Measurements from ENCODE around the gene IFT43.

The IFT43 gene

GRCh38 chr14:76067536-76067935 is 82.0 kb downstream of the IFT43 start:
- no peak overlapping the region for H3K4me3 ChIP-seq (ENCODE audit: low read depth, low read length)

DNA sequence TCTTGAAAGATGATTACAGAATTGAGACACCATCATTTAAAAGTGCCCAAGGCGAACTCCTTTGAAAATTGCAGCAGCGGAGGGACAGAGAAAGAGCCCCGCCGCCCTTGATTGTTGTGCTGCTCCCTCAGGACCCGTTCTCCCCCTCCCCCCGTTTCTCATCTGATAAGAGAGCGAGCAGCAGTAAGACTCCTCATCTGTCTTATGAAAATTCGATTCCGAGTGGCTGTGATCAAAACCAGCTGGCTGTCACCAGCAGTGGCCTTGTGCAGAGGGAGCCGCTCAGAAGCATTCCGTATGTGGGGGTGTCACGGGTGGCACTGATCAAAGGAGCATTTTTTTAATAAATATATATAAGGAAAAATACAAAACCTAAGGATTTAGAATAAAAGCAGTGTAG is 88.2 kb downstream of the IFT43 start:
- no peak overlapping the region for H3K4me3 ChIP-seq (ENCODE audit: low read depth, low read length)

GRCh38 chr14:76077340-76077739 is 91.8 kb downstream of the IFT43 start:
- no peak overlapping the region for H3K4me3 ChIP-seq (ENCODE audit: low read depth, low read length)

DNA sequence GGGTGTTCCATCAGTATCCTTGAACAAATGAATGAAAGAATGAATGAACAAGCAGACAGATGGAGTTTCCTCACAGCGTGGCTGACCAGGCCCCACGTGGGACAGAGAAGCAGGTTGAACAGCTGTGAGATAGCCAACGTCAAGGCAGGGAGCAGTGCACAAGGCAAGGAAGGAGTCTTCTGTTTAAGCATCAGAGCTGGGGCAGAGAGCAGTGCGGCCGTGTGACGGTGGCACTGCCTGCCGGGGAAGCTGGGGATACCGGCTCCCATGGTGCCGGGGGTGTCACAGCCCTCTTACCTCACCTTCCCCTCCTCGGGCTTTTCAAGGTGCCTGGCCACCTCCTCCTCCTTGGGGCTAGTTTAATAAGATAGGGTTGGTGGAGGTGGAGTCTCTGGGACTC is 92.9 kb downstream of the IFT43 start:
- H3K4me3 ChIP-seq (ENCODE audit: low read depth, low read length) = no peak overlapping the region

GRCh38 chr14:76080025-76080424 is 94.5 kb downstream of the IFT43 start:
- H3K4me3 ChIP-seq (ENCODE audit: low read depth, low read length) = no peak overlapping the region

- no peak overlapping the region for H3K4me3 ChIP-seq (ENCODE audit: low read depth, low read length)
These were observed 94.9 kb downstream of the IFT43 start for GRCh38 chr14:76080471-76080870.

- no peak overlapping the region for H3K4me3 ChIP-seq (ENCODE audit: low read depth, low read length)
These were observed 96.1 kb downstream of the IFT43 start for GRCh38 chr14:76081642-76082041.

DNA sequence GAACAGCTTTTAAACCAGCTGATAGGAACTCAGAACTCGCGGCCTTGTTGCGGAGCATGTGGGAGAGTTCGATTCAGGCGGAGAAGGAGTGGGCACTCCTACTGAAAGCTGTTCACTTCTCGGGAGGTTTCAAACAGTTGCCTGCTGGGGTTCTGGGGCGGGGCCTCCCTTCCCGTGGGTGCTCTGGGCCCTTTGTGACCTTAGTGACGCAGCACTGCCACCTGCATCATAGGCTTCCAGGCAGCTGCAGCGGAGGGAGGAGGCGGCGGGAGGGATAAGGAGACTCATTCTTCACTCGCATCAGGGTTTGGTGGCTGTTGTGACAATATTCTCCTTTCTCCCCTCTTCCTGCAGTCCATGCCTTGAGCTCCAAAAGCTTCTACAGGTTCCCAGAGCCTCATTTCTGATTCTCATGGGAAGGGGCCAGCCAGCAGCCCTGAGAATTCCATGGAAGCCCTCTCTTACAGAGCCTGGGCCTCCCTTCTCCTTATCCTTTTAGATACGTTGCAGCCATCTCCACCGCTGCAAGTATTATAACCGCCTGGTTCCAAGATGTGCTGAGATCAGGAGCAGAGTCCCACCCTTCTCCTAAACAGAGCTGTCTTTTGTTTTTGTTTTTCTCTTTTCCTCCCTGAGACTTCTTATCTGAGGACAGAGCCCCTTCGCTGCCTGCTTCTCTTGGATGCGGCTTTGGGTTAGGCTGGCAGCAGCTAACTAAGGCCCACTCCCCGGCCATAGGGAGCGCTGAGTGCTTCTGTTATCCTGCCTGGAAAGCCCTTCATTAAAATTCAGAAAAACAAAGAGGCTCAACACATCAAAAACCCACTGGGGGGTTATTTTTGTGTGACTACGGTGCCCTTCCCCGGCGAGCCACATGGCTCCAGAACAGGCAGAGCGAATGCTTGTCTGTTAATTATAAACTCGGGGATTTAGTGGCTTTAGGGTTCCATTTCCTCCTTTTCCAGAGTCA is 98.5 kb downstream of the IFT43 start:
- H3K4me3 ChIP-seq (ENCODE audit: low read depth, low read length) = no peak overlapping the region

DNA sequence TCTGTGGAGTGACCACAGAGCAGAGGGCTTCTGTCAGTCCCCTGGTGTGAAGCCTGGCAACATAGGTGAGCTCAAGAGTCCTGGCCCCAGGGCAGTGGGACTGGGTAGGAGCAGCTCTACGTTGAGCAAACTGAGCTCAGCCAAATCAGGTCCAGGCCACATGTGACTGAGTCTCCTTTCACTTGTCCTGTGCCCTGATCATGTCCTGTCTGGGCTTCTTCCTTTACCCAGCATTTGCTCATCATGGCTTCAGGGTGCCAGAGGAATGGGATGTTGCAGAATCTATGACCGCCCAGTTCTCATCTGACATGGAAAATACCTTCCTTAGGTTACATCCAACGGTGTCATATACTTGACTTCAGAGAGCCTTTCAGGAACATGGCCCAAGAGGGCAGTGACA is 99.8 kb downstream of the IFT43 start:
- no peak overlapping the region for H3K4me3 ChIP-seq (ENCODE audit: low read depth, low read length)

DNA sequence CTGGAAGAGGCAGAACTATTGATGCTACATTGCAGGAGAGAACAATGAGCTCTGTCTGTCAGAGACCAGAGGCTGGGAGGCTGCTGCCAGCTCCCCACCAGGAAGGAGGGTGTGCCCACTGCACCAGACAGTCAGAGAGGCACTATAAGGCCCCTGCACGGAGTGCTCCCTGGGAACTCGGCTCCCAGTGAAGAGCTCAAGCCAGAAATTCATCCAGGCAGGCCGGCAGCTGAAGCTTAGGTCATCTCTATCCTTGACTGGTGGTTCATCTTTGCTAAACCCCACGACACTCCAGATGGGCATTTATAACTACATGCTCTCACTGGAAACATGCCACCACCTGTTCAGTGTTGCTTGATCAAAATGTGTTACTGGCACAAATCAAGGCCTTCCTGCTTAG is 101.1 kb downstream of the IFT43 start:
- no peak overlapping the region for H3K4me3 ChIP-seq (ENCODE audit: low read depth, low read length)

DNA sequence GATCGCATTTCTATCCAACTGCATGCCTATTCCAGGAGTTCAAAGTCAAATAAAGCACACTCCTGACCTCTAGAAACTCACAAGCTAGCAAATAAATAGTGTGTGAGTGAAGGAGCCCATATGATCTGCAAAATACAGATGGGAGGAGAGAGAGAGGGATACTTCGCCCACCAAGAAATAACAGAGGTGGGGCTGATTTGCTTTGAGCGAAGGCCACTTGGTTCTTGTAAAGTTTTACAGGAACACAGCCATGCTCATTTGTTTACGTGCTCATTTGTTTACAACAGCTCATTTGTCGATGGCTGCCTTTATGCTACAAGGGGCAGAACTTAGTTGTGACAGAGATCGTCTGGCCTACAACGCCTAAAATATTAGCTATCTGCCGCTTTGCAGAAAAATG is 102.8 kb downstream of the IFT43 start:
- no peak overlapping the region for H3K4me3 ChIP-seq (ENCODE audit: low read depth, low read length)

DNA sequence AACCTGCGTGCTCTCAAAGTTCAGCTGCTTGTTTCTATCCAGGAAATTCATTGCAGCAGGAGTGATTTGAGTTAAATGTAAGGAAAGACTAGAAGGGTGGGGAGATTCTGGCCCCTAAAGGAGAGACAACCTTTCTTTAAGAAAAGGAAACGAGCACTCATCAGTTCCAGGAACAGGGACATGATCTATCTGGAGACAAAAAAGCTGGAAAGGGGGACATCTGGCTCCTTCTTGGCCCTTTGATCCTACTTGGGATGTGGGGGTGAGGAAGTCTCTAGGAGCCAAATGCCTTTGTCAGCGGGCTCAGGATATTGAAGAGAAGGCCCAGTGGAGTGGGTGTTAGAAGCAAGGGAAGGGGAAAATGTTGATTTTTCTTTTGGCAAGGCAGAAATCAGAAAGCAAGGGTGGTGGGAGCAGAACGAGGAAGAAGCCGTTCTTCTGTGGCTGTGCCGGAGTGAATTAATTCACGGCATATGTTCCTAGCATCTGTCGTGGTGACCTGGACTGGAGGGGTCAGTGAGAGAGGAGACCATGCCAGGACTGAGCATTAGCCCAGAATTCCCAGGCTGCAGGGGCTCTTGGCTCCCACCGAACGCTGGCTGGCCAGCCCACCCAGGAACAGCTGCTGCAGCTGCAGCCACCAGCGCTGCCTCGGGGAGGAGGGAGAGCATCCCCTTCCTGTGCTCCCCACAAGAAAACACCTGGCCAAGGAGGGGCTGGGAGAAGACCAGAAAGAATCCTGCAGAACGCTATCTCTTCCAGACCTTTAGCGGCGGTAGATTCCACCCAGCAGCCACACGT is 103.4 kb downstream of the IFT43 start:
- no peak overlapping the region for H3K4me3 ChIP-seq (ENCODE audit: low read depth, low read length)

- no peak overlapping the region for H3K4me3 ChIP-seq (ENCODE audit: low read depth, low read length)
These were observed 104.0 kb downstream of the IFT43 start for GRCh38 chr14:76089575-76089974.

DNA sequence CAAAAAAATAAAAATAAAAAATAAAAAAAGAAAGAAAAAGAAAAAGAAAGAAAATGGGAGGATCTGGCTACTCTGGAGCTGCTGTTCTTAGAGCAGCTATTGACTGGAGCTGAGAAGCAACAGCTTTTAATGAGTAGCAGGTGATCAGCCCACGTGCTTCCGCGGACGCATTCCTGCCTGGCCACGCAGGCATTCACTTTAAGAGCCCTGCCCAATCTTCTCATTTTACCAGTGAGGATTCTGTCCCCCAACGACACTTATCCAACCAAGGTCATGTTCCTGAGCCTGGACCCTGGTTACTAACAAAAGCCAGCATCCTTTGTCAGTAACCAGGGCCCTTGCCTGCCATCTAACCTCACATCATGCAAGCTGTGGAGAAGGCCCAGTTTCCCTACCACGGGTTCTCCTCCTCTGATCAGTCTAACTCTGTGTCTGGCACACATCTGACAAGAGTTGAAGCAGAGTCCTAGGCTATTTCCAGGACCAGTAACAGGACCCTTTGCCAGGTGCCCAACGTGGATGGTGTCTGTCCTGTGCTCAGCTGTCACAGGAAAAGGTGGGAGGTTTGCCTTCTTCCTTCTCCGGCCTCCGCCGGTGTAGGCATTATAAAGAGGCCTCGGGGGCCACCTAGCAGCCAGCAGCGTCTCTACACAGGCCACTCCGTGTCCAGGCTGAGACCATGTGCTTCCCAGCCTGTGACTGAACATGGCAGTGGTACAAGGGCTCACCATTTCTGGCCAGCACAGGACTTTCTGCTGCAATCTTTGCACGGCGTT is 105.2 kb downstream of the IFT43 start:
- H3K4me3 ChIP-seq (ENCODE audit: low read depth, low read length) = no peak overlapping the region

GRCh38 chr14:76093077-76093476 is 107.5 kb downstream of the IFT43 start:
- H3K4me3 ChIP-seq (ENCODE audit: low read depth, low read length) = no peak overlapping the region

GRCh38 chr14:76096257-76096656 is 110.7 kb downstream of the IFT43 start:
- H3K4me3 ChIP-seq (ENCODE audit: low read depth, low read length) = no peak overlapping the region

DNA sequence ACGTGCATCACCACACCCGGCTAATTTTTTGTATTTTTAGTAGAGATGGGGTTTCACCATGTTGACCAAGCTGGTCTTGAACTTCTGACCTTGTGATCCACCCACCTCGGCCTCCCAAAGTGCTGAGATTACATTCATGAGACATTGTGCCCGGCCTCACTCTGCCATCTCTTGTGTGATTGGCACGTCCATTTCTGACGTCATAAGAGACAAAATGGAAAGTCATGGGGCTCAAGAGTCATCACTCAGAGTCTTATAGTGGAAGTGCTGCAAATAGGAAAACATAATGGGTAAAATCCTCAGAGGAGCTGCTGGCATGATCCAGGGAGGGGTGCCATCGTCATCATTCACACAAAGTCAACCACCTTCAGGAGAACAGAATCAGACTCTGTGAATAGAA is 112.0 kb downstream of the IFT43 start:
- H3K4me3 ChIP-seq (ENCODE audit: low read depth, low read length) = no peak overlapping the region

DNA sequence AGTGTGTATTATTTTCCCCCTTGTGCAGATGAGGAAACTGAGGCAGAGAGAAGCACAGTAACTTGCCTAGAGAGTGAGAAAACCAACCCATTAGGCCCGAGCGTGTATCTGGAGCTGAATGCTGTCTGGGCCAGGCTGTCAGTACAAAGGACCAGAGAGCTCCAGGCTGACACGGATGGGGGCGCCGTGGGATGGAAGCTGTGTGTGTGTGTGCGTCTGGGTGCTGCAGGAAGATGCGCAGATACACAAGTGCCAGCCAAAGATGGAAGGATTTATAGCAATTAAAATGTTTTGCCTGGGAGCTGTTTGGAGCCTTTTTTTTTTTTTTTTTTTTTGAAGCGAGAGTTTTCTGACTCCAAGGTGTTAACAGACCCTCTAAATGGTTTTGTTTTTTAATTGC is 112.5 kb downstream of the IFT43 start:
- H3K4me3 ChIP-seq (ENCODE audit: low read depth, low read length) = no peak overlapping the region

DNA sequence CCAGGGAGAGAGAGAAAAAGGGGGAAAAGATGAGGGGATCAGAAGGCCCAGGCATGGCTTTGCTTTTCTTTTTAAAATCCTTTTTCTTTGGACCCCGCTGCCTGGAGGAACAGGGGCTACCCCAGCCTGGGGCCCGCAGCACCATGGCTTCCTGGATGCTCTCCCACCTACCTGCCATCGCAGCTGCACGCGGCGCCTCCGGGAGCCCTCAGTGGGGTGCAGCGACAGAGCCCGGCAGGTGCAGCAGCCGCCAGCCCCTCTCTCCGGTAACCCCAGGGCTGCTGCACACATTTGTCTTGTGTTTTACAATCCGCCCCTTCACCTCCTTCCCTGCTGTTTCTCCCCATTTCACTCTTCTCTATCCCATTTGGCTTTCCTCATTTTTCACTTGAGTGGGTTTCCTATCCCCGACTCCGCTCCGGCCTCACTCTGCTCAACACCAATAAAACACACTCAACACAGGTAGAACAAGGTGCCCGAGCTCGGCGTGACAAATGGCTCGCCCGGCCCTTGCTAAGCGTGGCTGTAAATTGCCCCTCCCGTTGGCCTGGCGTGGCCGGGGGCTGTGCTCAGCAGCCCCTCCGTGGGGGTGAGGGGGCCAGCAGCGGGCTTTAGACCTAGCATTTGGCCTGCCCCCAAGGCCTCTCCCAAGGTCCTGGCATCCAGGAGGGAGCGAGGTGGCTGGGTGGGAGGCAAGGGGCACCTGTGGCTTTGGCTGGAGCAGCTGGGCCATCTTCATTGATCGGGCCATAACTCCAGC is 113.5 kb downstream of the IFT43 start:
- no peak overlapping the region for H3K4me3 ChIP-seq (ENCODE audit: low read depth, low read length)

- H3K4me3 ChIP-seq (ENCODE audit: low read depth, low read length) = no peak overlapping the region
These were observed 114.7 kb downstream of the IFT43 start for GRCh38 chr14:76100236-76100635.

Measured in iPS-11a (cell line).